H1 (cell line): Measurements from ENCODE around the gene GMCL2. TPM values are rescaled to one million over a fixed set of nuclear protein-coding genes. Genes with fewer than 3 reads are reported as not detected.

Experiments
- CTCF ChIA-PET: fragments of 300-600 bp; sonication (Branson Sonifier 250); formaldehyde crosslinking; loops from one replicate; lab custom pipeline; 2021; ENCODE audit not compliant: partially characterized antibody; lab: Charles Lee
- POLR2A ChIA-PET: fragments of 300-600 bp; sonication (Branson Sonifier 250); formaldehyde crosslinking; loops from one replicate; lab custom pipeline; 2021; ENCODE audit warnings: inconsistent platforms; ENCODE audit not compliant: partially characterized antibody; lab: Charles Lee
- DNase-seq, 2 experiments: peaks; one replicate each; pipeline versions ENCODE4 v3.0.0 to v3.0.0-alpha.2; 2010 to 2022; ENCODE audit warnings: low spot score in 2 of 2, low read depth in 1 of 2, mixed read lengths in 1 of 2
- FAIRE-seq: peaks from 2 replicates; lab custom pipeline; 2011; peaks lifted over from hg19 to GRCh38; lab: Jason Lieb, UNC
- H2AFZ ChIP-seq: 2 replicates; pipeline ENCODE4 v1.8.1; 2012; ENCODE audit warnings: low read length, inconsistent platforms
- H2AK5ac ChIP-seq: 2 replicates; pipeline ENCODE4 v1.6.1; 2013; ENCODE audit warnings: low read depth, low read length
- H2BK120ac ChIP-seq: replicated peaks from 2 replicates; pipeline ENCODE3; 2013; ENCODE audit warnings: low read depth, low read length, inconsistent platforms
- H2BK12ac ChIP-seq: 2 replicates; pipeline ENCODE4 v1.6.1; 2013; ENCODE audit warnings: low read depth, low read length
- H2BK15ac ChIP-seq: 2 replicates; pipeline ENCODE4 v1.6.1; 2013; ENCODE audit warnings: low read length
- H2BK20ac ChIP-seq: 2 replicates; pipeline ENCODE4 v1.6.1; 2013; ENCODE audit warnings: low read length
- H2BK5ac ChIP-seq: 2 replicates; pipeline ENCODE4 v1.6.1; 2013; ENCODE audit warnings: low read depth, low read length
- H3K14ac ChIP-seq: 2 replicates; pipeline ENCODE4 v1.6.1; 2013; ENCODE audit warnings: inconsistent platforms; ENCODE audit not compliant: insufficient read length
- H3K18ac ChIP-seq: 2 replicates; pipeline ENCODE4 v1.6.1; 2013; ENCODE audit warnings: low read length; ENCODE audit errors: extremely low read depth
- H3K23ac ChIP-seq: 2 replicates; pipeline ENCODE4 v1.6.1; 2013; ENCODE audit warnings: inconsistent platforms; ENCODE audit not compliant: insufficient read length
- H3K23me2 ChIP-seq: 2 replicates; pipeline ENCODE4 v1.6.1; 2013; ENCODE audit warnings: low read depth, low read length
- H3K27ac ChIP-seq: 2 replicates; pipeline ENCODE4 v1.6.1; 2011; ENCODE audit warnings: low read depth, low read length, inconsistent platforms
- H3K27me3 ChIP-seq, 4 experiments: replicated peaks in 1 of 4; 1 replicate in 1 of 4; 2 replicates in 3 of 4; pipeline versions ENCODE4 v1.6.1 to v1.8.1; 2011 to 2013; ENCODE audit warnings: low read length in 3 of 4, mild to moderate bottlenecking in 3 of 4, inconsistent platforms in 2 of 4, mixed read lengths in 2 of 4, moderate library complexity in 1 of 4; ENCODE audit not compliant: control insufficient read depth in 3 of 4, insufficient read depth in 3 of 4; ENCODE audit errors: extremely low read depth in 1 of 4
- H3K36me3 ChIP-seq, 4 experiments: 2 replicates each; pipeline versions ENCODE4 v1.6.1 to v1.8.1; 2011 to 2013; ENCODE audit warnings: mild to moderate bottlenecking in 4 of 4, low read length in 3 of 4, moderate library complexity in 2 of 4, control low read depth in 1 of 4, inconsistent platforms in 1 of 4; ENCODE audit not compliant: insufficient read depth in 4 of 4, control insufficient read depth in 2 of 4
- H3K4ac ChIP-seq: replicated peaks from 2 replicates; pipeline ENCODE3; 2013; ENCODE audit warnings: low read length, low read depth, mixed read lengths, inconsistent platforms; ENCODE audit not compliant: insufficient read length
- H3K4me1 ChIP-seq, 4 experiments: replicated peaks in 1 of 4; 1 replicate in 1 of 4; 2 replicates in 3 of 4; pipeline versions ENCODE4 v1.6.1 to v1.8.1; 2011 to 2013; ENCODE audit warnings: low read length in 3 of 4, inconsistent platforms in 2 of 4, mixed read lengths in 1 of 4; ENCODE audit not compliant: insufficient read depth in 4 of 4, control insufficient read depth in 3 of 4
- H3K4me2 ChIP-seq, 2 experiments: 2 replicates each; pipeline versions ENCODE4 v1.6.1 to v1.8.1; 2011 to 2013; ENCODE audit warnings: low read depth in 2 of 2, low read length in 2 of 2, control low read depth in 1 of 2, inconsistent platforms in 1 of 2, mild to moderate bottlenecking in 1 of 2; ENCODE audit not compliant: insufficient read depth in 1 of 2
- H3K4me3 ChIP-seq, 4 experiments: fragments of 200-600, 300-600 bp in 1 of 4; sonication (generic), shearing (Covaris generic), sonication (Bioruptor Twin) in 1 of 4; 2 replicates each; pipeline versions ENCODE4 v1.5.1 to v1.8.1; 2011 to 2016; ENCODE audit warnings: low read length in 4 of 4, low read depth in 3 of 4, control low read depth in 2 of 4, inconsistent platforms in 2 of 4, mild to moderate bottlenecking in 2 of 4, mixed read lengths in 1 of 4, moderate library complexity in 1 of 4; ENCODE audit not compliant: insufficient read depth in 2 of 4; ENCODE audit errors: extremely low read depth in 1 of 4
- H3K56ac ChIP-seq: replicated peaks from 2 replicates; pipeline ENCODE3; 2013; ENCODE audit warnings: low read depth, mild to moderate bottlenecking, mixed read lengths, low read length, inconsistent platforms; ENCODE audit not compliant: insufficient read length
- H3K79me1 ChIP-seq: 2 replicates; pipeline ENCODE4 v1.6.1; 2013; ENCODE audit warnings: low read depth, low read length, control low read depth
- H3K79me2 ChIP-seq, 2 experiments: 2 replicates each; pipeline versions ENCODE4 v1.6.1 to v1.8.1; 2012 to 2013; ENCODE audit warnings: low read length in 2 of 2, mild to moderate bottlenecking in 2 of 2, inconsistent platforms in 1 of 2; ENCODE audit not compliant: insufficient read depth in 2 of 2, control insufficient read depth in 1 of 2
- H3K9ac ChIP-seq, 4 experiments: replicated peaks in 1 of 4; 1 replicate in 1 of 4; 2 replicates in 3 of 4; pipeline versions ENCODE4 v1.6.1 to v1.8.1; 2011 to 2013; ENCODE audit warnings: low read depth in 3 of 4, low read length in 3 of 4, control low read depth in 2 of 4, mild to moderate bottlenecking in 2 of 4, moderate library complexity in 2 of 4, inconsistent platforms in 1 of 4; ENCODE audit errors: extremely low read depth in 1 of 4
- H3K9me3 ChIP-seq, 2 experiments: 2 replicates each; pipeline versions ENCODE4 v1.6.1 to v1.8.1; 2012 to 2013; ENCODE audit warnings: mild to moderate bottlenecking in 2 of 2, moderate library complexity in 2 of 2, control low read depth in 1 of 2, inconsistent platforms in 1 of 2, low read depth in 1 of 2, low read length in 1 of 2, mixed read lengths in 1 of 2; ENCODE audit not compliant: insufficient read depth in 2 of 2
- H4K20me1 ChIP-seq, 2 experiments: replicated peaks in 1 of 2; 2 replicates each; pipeline versions ENCODE3 to v1.8.1; 2011 to 2013; ENCODE audit warnings: inconsistent platforms in 2 of 2, low read length in 2 of 2, mild to moderate bottlenecking in 1 of 2; ENCODE audit not compliant: insufficient read depth in 2 of 2, control insufficient read depth in 1 of 2
- H4K5ac ChIP-seq: 2 replicates; pipeline ENCODE4 v1.6.1; 2013; ENCODE audit warnings: low read length, low read depth, mixed read lengths, inconsistent platforms; ENCODE audit not compliant: insufficient read length
- H4K8ac ChIP-seq: 2 replicates; pipeline ENCODE4 v1.8.0; 2013; ENCODE audit warnings: mild to moderate bottlenecking, moderate library complexity, low read length, inconsistent platforms; ENCODE audit not compliant: insufficient read depth; ENCODE audit errors: extremely low read depth
- H4K91ac ChIP-seq: replicated peaks from 2 replicates; pipeline ENCODE3; 2013; ENCODE audit warnings: low read length, mixed read lengths, inconsistent platforms; ENCODE audit not compliant: insufficient read length
- E2F6 ChIP-seq: IDR thresholded peaks from 2 replicates; pipeline ENCODE4 v1.6.1; 2012; ENCODE audit warnings: inconsistent platforms
- FOSL1 ChIP-seq: IDR thresholded peaks from 2 replicates; pipeline ENCODE4 v1.6.1; 2011; ENCODE audit warnings: mild to moderate bottlenecking, low read depth, low read length, moderate library complexity; ENCODE audit not compliant: insufficient read depth
- GTF2F1 ChIP-seq: IDR thresholded peaks from 2 replicates; pipeline ENCODE4 v1.6.1; 2012; ENCODE audit warnings: low read depth, low read length, improper control_type of control experiment, borderline replicate concordance
- JUND ChIP-seq: IDR thresholded peaks from 2 replicates; pipeline ENCODE4 v1.6.1; 2011; ENCODE audit warnings: mild to moderate bottlenecking, improper control_type of control experiment, low read length
- KDM1A ChIP-seq: fragments of 200-600, 300-600 bp; sonication (generic); IDR thresholded peaks from 2 replicates; pipeline ENCODE4 v1.7.1; 2016; ENCODE audit warnings: mild to moderate bottlenecking, low read length, borderline replicate concordance
- MAFK ChIP-seq: IDR thresholded peaks from 2 replicates; pipeline ENCODE4 v1.6.1; 2012; ENCODE audit warnings: low read depth, mild to moderate bottlenecking, improper control_type of control experiment, low read length
- NANOG ChIP-seq: IDR thresholded peaks from 2 replicates; pipeline ENCODE4 v1.6.1; 2011; ENCODE audit warnings: low read length, low read depth, mild to moderate bottlenecking, inconsistent platforms; ENCODE audit not compliant: insufficient read depth, poor library complexity, severe bottlenecking
- PHF8 ChIP-seq: fragments of 200-600 bp; sonication (generic); conservative IDR thresholded peaks from 2 replicates; pipeline ENCODE4 v1.7.1; 2012; ENCODE audit warnings: low read depth, mild to moderate bottlenecking, inconsistent platforms, low read length, moderate library complexity
- RNF2 ChIP-seq: fragments of 200-900, 300-1000 bp; sonication (generic); IDR thresholded peaks from 2 replicates; pipeline ENCODE4 v1.7.1; 2016; ENCODE audit warnings: borderline replicate concordance, low read depth, mild to moderate bottlenecking, antibody characterized with exemption, low read length; ENCODE audit not compliant: poor library complexity, severe bottlenecking; ENCODE audit errors: missing control alignments
- SP2 ChIP-seq: IDR thresholded peaks from 2 replicates; pipeline ENCODE4 v1.6.1; 2012; ENCODE audit warnings: mild to moderate bottlenecking, low read length, inconsistent platforms
- TCF12 ChIP-seq: IDR thresholded peaks from 2 replicates; pipeline ENCODE4 v1.6.1; 2011; ENCODE audit warnings: low read depth, mild to moderate bottlenecking, low read length
- WGBS, 2 experiments: shearing (Covaris generic) in 1 of 2; methylation state at CpG; one replicate each; pipeline versions ENCODE4 v1.1.6 to v1.1.7; 2013 to 2015; ENCODE audit warnings: low lambda C conversion rate in 2 of 2, mixed read lengths in 2 of 2, inconsistent platforms in 1 of 2, low coverage in 1 of 2, missing lambda C conversion rate in 1 of 2; ENCODE audit not compliant: insufficient replicate concordance in 2 of 2, insufficient coverage in 1 of 2, insufficient read length in 1 of 2; ENCODE audit errors: extremely low coverage in 1 of 2, missing lambda C conversion rate in 1 of 2; 5-methylcytosine and 5-hydroxymethylcytosine counted together
- polyA plus RNA-seq, 7 experiments: library from polyadenylated mRNA; depleted of rRNA in 3 of 7; stranded (reverse) in 5 of 7; unstranded in 2 of 7; fragments of >200 nt in 5 of 7; fragments of 200-250 nt in 2 of 7; gene quantifications; 1 replicate in 5 of 7; 2 replicates in 1 of 7; 4 replicates in 1 of 7; pipeline versions ENCODE4 v1.2.1 to v1.2.3, GENCODE V29; 2011 to 2013; ENCODE audit warnings: missing spikeins in 2 of 7, mixed read lengths in 2 of 7
- total RNA-seq: library from RNA; stranded (reverse); fragmentation: NEBNext Ultra II Directional; extraction: Animal tissue kit (Norgen Biotek cat#: 25700); gene quantifications from 2 replicates; pipeline ENCODE4 v1.2.1, GENCODE V29; 2021

GMCL2 gene
- total and polyA plus RNA-seq, 2 of the 8 experiments (the other 6 are each of a cell fraction or from before 2014, with no cell fraction given): 0.13 TPM; not detected in 1

- Histone ChIP-seq H4K20me1 (peaks cover 11% of the 10 kb centered on the region in 2 experiments), H2BK5ac (no peak overlapping the region), H3K36me3 (peaks cover 5 to 12% (median 8%) of the 10 kb centered on the region in 4 experiments; a peak in 6 of 8 replicates), H3K18ac (no peak overlapping the region), H2BK120ac (no peak overlapping the region), H2AFZ (no peak overlapping the region), H3K27me3 (no peaks in the 10 kb centered on the region), H4K8ac (no peak overlapping the region; the same call in 1 of the 2 replicates), H2BK12ac (no peak overlapping the region), H2AK5ac (no peak overlapping the region), H3K9me3 (no peaks in the 10 kb centered on the region), H3K79me1 (peaks cover 2% of the 10 kb centered on the region), H3K79me2 (peaks cover 20 to 21% of the 10 kb centered on the region in 2 experiments), H4K91ac (no peak overlapping the region), H3K4me2 (no peak overlapping the region), H3K27ac (no peak overlapping the region), H3K4me1 (peaks cover 0 to 8% (median 3%) of the 10 kb centered on the region in 4 experiments; a peak in 5 of 7 replicates), H3K23me2 (peaks cover 4% of the 10 kb centered on the region), H3K4me3 (no peak overlapping the region), H2BK20ac (no peak overlapping the region), H3K9ac (no peak overlapping the region), H4K5ac (no peak overlapping the region), H3K56ac (no peak overlapping the region), H3K4ac (no peak overlapping the region), H3K14ac (no peak overlapping the region), H2BK15ac (no peak overlapping the region), H3K23ac (no peak overlapping the region)
- WGBS, 2 experiments: 91% methylated on average over 14 of the region's 14 CpGs; no CpG with 5 or more reads in 1 of the 2 experiments
- DNase-seq: no peak
- ChIA-PET CTCF (interaction anchor here (0.6 to 2.9 kb wide), 8 partner anchors 10 to 127 kb away, joined by 3 to 16 read pairs (median 3); no protein-coding TSS in a partner anchor), POLR2A (interaction anchor here (0.6 to 38.5 kb wide), 8 partner anchors 2 to 48 kb away, joined by 3 to 985 read pairs (median 6); partner anchors contain the start of genes GMCL2, HNRNPAB, NHP2 and PHYKPL)
- FAIRE-seq: no peak
- TF ChIP-seq PHF8 (no peak), SP2 (no peak), TCF12 (no peak), JUND (no peak), KDM1A (no peak), NANOG (no peak), RNF2 (no peak), E2F6 (no peak), GTF2F1 (no peak), FOSL1 (no peak), MAFK (no peak)
Measured at GRCh38 chr5:178201221-178201926, 14.2 kb upstream of the GMCL2 start.
